ENCODE measurements around the gene ZNF532.

Gene ZNF532

DNA sequence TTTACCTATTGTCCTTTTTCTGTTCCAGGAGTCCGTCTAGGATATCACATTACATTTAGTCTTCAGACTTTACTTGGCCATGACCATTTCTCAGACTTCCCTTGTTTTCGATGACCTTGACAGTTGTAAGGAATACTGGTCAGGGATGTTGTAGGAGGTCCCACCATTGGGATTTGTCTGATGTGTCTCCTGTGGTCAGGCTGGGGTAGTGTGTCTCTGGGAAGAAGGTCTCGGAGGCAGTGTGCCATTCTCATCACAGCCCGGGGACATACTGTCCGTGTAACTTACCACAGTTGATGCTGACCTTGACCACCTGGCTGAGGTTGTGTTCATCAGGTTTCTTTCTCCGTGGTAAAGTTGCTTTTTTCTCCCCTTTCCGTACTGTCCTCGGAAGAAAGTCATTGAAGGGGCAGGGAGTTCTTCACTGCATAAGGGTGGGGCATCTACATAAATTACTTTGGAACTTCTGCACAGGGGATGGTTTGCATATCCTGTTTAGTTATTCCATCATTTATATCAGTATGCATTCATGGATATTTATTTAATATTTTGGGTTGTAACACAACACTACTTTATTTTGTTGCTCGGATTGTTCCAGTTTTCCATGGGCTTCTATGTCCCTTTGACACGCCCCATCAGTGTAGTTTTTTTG is 41.2 kb downstream of the ZNF532 start:
- Histone ChIP-seq H2BK15ac (ENCODE audit: low read length) (no peak overlapping the region), H3K27ac (replicated peaks; ENCODE audit: low read length) (no peak overlapping the region), H3K4me1 (ENCODE audit: control insufficient read depth in 2 of 2, insufficient read depth in 1 of 2, low read depth in 1 of 2, low read length in 2 of 2) (peaks cover 0 to 13% of the 10 kb centered on the region in 2 donors), H3K9me3 (replicated peaks in 1 of 2; ENCODE audit: control insufficient read depth in 2 of 2, insufficient read depth in 1 of 2, low read depth in 1 of 2, low read length in 2 of 2) (peaks cover 0 to 5% of the 10 kb centered on the region in 2 donors), H3K9ac (ENCODE audit: low read depth, low read length, poor library complexity) (no peak overlapping the region), H3K4ac (ENCODE audit: low read length) (no peak overlapping the region), H3K14ac (ENCODE audit: low read length) (no peak overlapping the region), H4K91ac (ENCODE audit: low read depth, low read length, poor library complexity) (no peak overlapping the region), H3K36me3 (replicated peaks in 1 of 2; ENCODE audit: control insufficient read depth in 2 of 2, insufficient read depth in 2 of 2, low read length in 2 of 2) (peaks cover 7 to 94% of the 10 kb centered on the region in 2 donors), H2AK5ac (ENCODE audit: low read depth, low read length) (no peak overlapping the region), H2AFZ (ENCODE audit: low read length) (no peak overlapping the region), H3K27me3 (ENCODE audit: control insufficient read depth in 3 of 3, insufficient read depth in 3 of 3, low read depth in 1 of 3, low read length in 3 of 3) (no peaks in the 10 kb centered on the region), H3K79me1 (ENCODE audit: low read depth, low read length) (peaks cover 14% of the 10 kb centered on the region), H3K4me2 (ENCODE audit: insufficient read depth, low read length, poor library complexity, severe bottlenecking) (no peak overlapping the region), H4K8ac (ENCODE audit: low read depth, low read length) (no peak overlapping the region), H2BK120ac (ENCODE audit: low read depth, low read length) (no peak overlapping the region), H3K18ac (ENCODE audit: low read length) (no peak overlapping the region), H3K4me3 (ENCODE audit: low read length in 2 of 2) (no peak overlapping the region), H3K23ac (ENCODE audit: low read depth, low read length, poor library complexity) (no peak overlapping the region), H2BK12ac (ENCODE audit: low read length) (no peak overlapping the region), H2BK5ac (ENCODE audit: low read length) (no peak overlapping the region)
- no CpG with 5 or more reads among the region's 10 CpGs for WGBS, 2 donors (ENCODE audit: extremely low coverage in 2 of 2, insufficient read length in 2 of 2, insufficient replicate concordance in 1 of 2)
- no peak for DNase-seq (ENCODE audit: low spot score)

DNA sequence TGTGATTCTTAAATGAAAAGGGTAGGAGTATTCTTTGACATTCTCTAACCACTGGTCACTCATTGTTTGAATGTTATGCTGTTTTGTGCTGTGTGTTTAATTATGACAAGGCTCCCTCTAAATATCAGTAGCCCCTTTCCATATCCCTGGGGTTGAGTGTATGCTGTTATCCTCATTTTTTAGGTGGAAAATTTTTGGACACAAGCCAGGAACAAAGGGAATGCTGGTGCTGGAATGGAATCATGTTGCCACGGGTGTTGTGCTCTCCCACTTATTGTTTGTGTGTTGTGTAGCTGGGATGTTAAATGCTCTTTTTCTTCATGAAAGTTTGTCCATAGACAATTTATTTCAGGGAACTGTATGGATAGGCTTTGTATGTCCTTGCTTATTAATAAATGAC is 43.3 kb downstream of the ZNF532 start:
- no peak overlapping the region for H3K4ac ChIP-seq (ENCODE audit: low read length)
- no peak overlapping the region for H4K91ac ChIP-seq (ENCODE audit: low read depth, low read length, poor library complexity)
- no CpG with 5 or more reads among the region's 1 CpG for WGBS, 2 donors (ENCODE audit: extremely low coverage in 2 of 2, insufficient read length in 2 of 2, insufficient replicate concordance in 1 of 2)
- H2AK5ac ChIP-seq (ENCODE audit: low read depth, low read length) = no peak overlapping the region
- peaks cover 8% of the 10 kb centered on the region for H3K79me1 ChIP-seq (ENCODE audit: low read depth, low read length)
- H2BK12ac ChIP-seq (ENCODE audit: low read length) = no peak overlapping the region
- no peak overlapping the region for H3K9ac ChIP-seq (ENCODE audit: low read depth, low read length, poor library complexity)
- H3K14ac ChIP-seq (ENCODE audit: low read length) = no peak overlapping the region
- H3K9me3 ChIP-seq (replicated peaks in 1 of 2; ENCODE audit: control insufficient read depth in 2 of 2, insufficient read depth in 1 of 2, low read depth in 1 of 2, low read length in 2 of 2) = peaks cover 0 to 5% of the 10 kb centered on the region in 2 donors
- DNase-seq (ENCODE audit: low spot score) = no peak
- H3K4me3 ChIP-seq (ENCODE audit: low read length in 2 of 2) = no peak overlapping the region
- no peak overlapping the region for H2BK5ac ChIP-seq (ENCODE audit: low read length)
- no peak overlapping the region for H3K18ac ChIP-seq (ENCODE audit: low read length)
- H2AFZ ChIP-seq (ENCODE audit: low read length) = no peak overlapping the region
- no peak overlapping the region for H3K27ac ChIP-seq (replicated peaks; ENCODE audit: low read length)
- no peak overlapping the region for H3K4me2 ChIP-seq (ENCODE audit: insufficient read depth, low read length, poor library complexity, severe bottlenecking)
- no peak overlapping the region for H4K8ac ChIP-seq (ENCODE audit: low read depth, low read length)
- H3K23ac ChIP-seq (ENCODE audit: low read depth, low read length, poor library complexity) = no peak overlapping the region
- H3K36me3 ChIP-seq (replicated peaks in 1 of 2; ENCODE audit: control insufficient read depth in 2 of 2, insufficient read depth in 2 of 2, low read length in 2 of 2) = peaks cover 2 to 93% of the 10 kb centered on the region in 2 donors
- H3K27me3 ChIP-seq (ENCODE audit: control insufficient read depth in 3 of 3, insufficient read depth in 3 of 3, low read depth in 1 of 3, low read length in 3 of 3) = no peaks in the 10 kb centered on the region
- no peak overlapping the region for H2BK15ac ChIP-seq (ENCODE audit: low read length)
- no peak overlapping the region for H2BK120ac ChIP-seq (ENCODE audit: low read depth, low read length)
- H3K4me1 ChIP-seq (ENCODE audit: control insufficient read depth in 2 of 2, insufficient read depth in 1 of 2, low read depth in 1 of 2, low read length in 2 of 2) = peaks cover 12 to 22% of the 10 kb centered on the region in 2 donors

DNA sequence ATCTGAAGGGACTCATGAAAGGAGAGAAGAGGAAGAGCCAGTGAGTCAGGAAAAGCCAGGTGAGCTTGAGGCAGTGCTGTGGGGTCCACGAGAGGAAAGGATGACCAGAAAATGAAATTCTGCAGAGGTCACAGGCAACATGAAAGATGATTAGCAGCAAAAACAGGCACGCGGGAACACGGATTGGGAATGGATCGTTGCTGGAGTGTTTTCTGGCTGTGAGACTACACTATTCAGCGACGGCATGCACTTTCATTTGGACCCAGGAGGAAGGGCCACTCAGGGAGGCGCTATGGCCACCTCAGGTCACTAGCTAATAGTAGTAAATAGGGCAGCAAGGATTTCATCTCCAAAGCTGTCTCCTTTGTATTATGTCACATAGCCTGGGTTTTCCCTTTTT is 44.8 kb downstream of the ZNF532 start:
- no peak overlapping the region for H3K4ac ChIP-seq (ENCODE audit: low read length)
- no peak overlapping the region for H3K9ac ChIP-seq (ENCODE audit: low read depth, low read length, poor library complexity)
- H2BK5ac ChIP-seq (ENCODE audit: low read length) = no peak overlapping the region
- H3K4me1 ChIP-seq (ENCODE audit: control insufficient read depth in 2 of 2, insufficient read depth in 1 of 2, low read depth in 1 of 2, low read length in 2 of 2) = peaks cover 12 to 22% of the 10 kb centered on the region in 2 donors
- no peak overlapping the region for H3K18ac ChIP-seq (ENCODE audit: low read length)
- H3K27me3 ChIP-seq (ENCODE audit: control insufficient read depth in 3 of 3, insufficient read depth in 3 of 3, low read depth in 1 of 3, low read length in 3 of 3) = no peaks in the 10 kb centered on the region
- H3K79me1 ChIP-seq (ENCODE audit: low read depth, low read length) = peaks cover 8% of the 10 kb centered on the region
- H3K4me2 ChIP-seq (ENCODE audit: insufficient read depth, low read length, poor library complexity, severe bottlenecking) = no peak overlapping the region
- H4K8ac ChIP-seq (ENCODE audit: low read depth, low read length) = no peak overlapping the region
- WGBS, 2 donors (ENCODE audit: extremely low coverage in 2 of 2, insufficient read length in 2 of 2, insufficient replicate concordance in 1 of 2) = no CpG with 5 or more reads among the region's 8 CpGs
- no peak for DNase-seq (ENCODE audit: low spot score)
- no peak overlapping the region for H2BK15ac ChIP-seq (ENCODE audit: low read length)
- H3K4me3 ChIP-seq (ENCODE audit: low read length in 2 of 2) = no peak overlapping the region
- no peak overlapping the region for H2AFZ ChIP-seq (ENCODE audit: low read length)
- H3K9me3 ChIP-seq (replicated peaks in 1 of 2; ENCODE audit: control insufficient read depth in 2 of 2, insufficient read depth in 1 of 2, low read depth in 1 of 2, low read length in 2 of 2) = peaks cover 0 to 5% of the 10 kb centered on the region in 2 donors
- H4K91ac ChIP-seq (ENCODE audit: low read depth, low read length, poor library complexity) = no peak overlapping the region
- peaks cover 2 to 90% of the 10 kb centered on the region in 2 donors for H3K36me3 ChIP-seq (replicated peaks in 1 of 2; ENCODE audit: control insufficient read depth in 2 of 2, insufficient read depth in 2 of 2, low read length in 2 of 2)
- no peak overlapping the region for H2BK12ac ChIP-seq (ENCODE audit: low read length)
- H2BK120ac ChIP-seq (ENCODE audit: low read depth, low read length) = no peak overlapping the region
- H3K23ac ChIP-seq (ENCODE audit: low read depth, low read length, poor library complexity) = no peak overlapping the region
- no peak overlapping the region for H3K14ac ChIP-seq (ENCODE audit: low read length)
- no peak overlapping the region for H2AK5ac ChIP-seq (ENCODE audit: low read depth, low read length)
- no peak overlapping the region for H3K27ac ChIP-seq (replicated peaks; ENCODE audit: low read length)

DNA sequence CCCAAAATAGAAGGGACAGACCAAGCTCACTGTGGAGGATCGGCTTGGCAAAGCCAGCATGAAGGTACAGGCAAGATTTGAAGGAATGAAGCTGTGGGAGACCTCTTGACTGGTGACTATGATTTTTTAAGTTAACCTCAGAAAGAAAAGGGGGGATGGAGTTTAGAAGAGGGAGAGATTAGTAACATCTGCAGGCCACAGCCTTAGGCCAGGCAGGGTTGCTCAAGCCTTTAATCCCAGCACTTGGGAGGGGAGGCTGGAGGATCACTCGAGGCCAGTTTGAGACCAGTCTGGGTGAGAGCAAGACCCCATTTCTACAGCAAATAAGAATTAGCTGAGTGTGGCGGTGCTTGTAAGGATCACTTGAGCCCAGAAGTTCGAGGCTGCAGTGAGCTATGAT is 46.6 kb downstream of the ZNF532 start:
- no peak overlapping the region for H3K14ac ChIP-seq (ENCODE audit: low read length)
- no peak for DNase-seq (ENCODE audit: low spot score)
- WGBS, 2 donors (ENCODE audit: extremely low coverage in 2 of 2, insufficient read length in 2 of 2, insufficient replicate concordance in 1 of 2) = no CpG with 5 or more reads among the region's 4 CpGs
- no peak overlapping the region for H3K9ac ChIP-seq (ENCODE audit: low read depth, low read length, poor library complexity)
- H3K4ac ChIP-seq (ENCODE audit: low read length) = no peak overlapping the region
- no peak overlapping the region for H3K4me3 ChIP-seq (ENCODE audit: low read length in 2 of 2)
- H2BK15ac ChIP-seq (ENCODE audit: low read length) = no peak overlapping the region
- H2AFZ ChIP-seq (ENCODE audit: low read length) = no peak overlapping the region
- peaks cover 0 to 12% of the 10 kb centered on the region in 2 donors for H3K9me3 ChIP-seq (replicated peaks in 1 of 2; ENCODE audit: control insufficient read depth in 2 of 2, insufficient read depth in 1 of 2, low read depth in 1 of 2, low read length in 2 of 2)
- H3K18ac ChIP-seq (ENCODE audit: low read length) = no peak overlapping the region
- no peak overlapping the region for H2BK12ac ChIP-seq (ENCODE audit: low read length)
- H3K4me1 ChIP-seq (ENCODE audit: control insufficient read depth in 2 of 2, insufficient read depth in 1 of 2, low read depth in 1 of 2, low read length in 2 of 2) = peaks cover 18 to 29% of the 10 kb centered on the region in 2 donors
- no peak overlapping the region for H4K91ac ChIP-seq (ENCODE audit: low read depth, low read length, poor library complexity)
- no peak overlapping the region for H3K23ac ChIP-seq (ENCODE audit: low read depth, low read length, poor library complexity)
- no peak overlapping the region for H2BK5ac ChIP-seq (ENCODE audit: low read length)
- H4K8ac ChIP-seq (ENCODE audit: low read depth, low read length) = no peak overlapping the region
- H3K36me3 ChIP-seq (replicated peaks in 1 of 2; ENCODE audit: control insufficient read depth in 2 of 2, insufficient read depth in 2 of 2, low read length in 2 of 2) = peaks cover 2 to 90% of the 10 kb centered on the region in 2 donors
- no peak overlapping the region for H2BK120ac ChIP-seq (ENCODE audit: low read depth, low read length)
- no peak overlapping the region for H3K4me2 ChIP-seq (ENCODE audit: insufficient read depth, low read length, poor library complexity, severe bottlenecking)
- H3K27ac ChIP-seq (replicated peaks; ENCODE audit: low read length) = no peak overlapping the region
- H3K27me3 ChIP-seq (ENCODE audit: control insufficient read depth in 3 of 3, insufficient read depth in 3 of 3, low read depth in 1 of 3, low read length in 3 of 3) = no peaks in the 10 kb centered on the region
- H2AK5ac ChIP-seq (ENCODE audit: low read depth, low read length) = no peak overlapping the region
- peaks cover 5% of the 10 kb centered on the region for H3K79me1 ChIP-seq (ENCODE audit: low read depth, low read length)
